ENCODE measurements around the gene PDS5B. TPM values are rescaled to one million over a fixed set of nuclear protein-coding genes. Genes with fewer than 3 reads are reported as not detected.
"Not testable (repeated sequence)": the region's sequence is repeated elsewhere in the genome, so short reads cannot be mapped to it uniquely, and the experiment has no call there.

The PDS5B gene
- total RNA-seq, 1 donor from 2014 or later: 43.1 TPM

GRCh38 chr13:32657309-32657708 is 71.1 kb downstream of the PDS5B start:
- DNase-seq (ENCODE audit: low read depth): no peak

GRCh38 chr13:32659736-32660135 is 73.5 kb downstream of the PDS5B start:
- DNase-seq (ENCODE audit: low read depth): no peak

GRCh38 chr13:32660227-32660626 is 74.0 kb downstream of the PDS5B start:
- DNase-seq (ENCODE audit: low read depth): peak; percentile 59

GRCh38 chr13:32661685-32662084 is 75.4 kb downstream of the PDS5B start:
- DNase-seq (ENCODE audit: low read depth): no peak

- no peak for DNase-seq (ENCODE audit: low read depth)
Observed at GRCh38 chr13:32663660-32664059, 77.4 kb downstream of the PDS5B start.

GRCh38 chr13:32666990-32667571 is 80.8 kb downstream of the PDS5B start:
- no peak for DNase-seq (ENCODE audit: low read depth)

- peak; percentile 74 for DNase-seq (ENCODE audit: low read depth)
Observed at GRCh38 chr13:32669030-32669646, 82.9 kb downstream of the PDS5B start.

GRCh38 chr13:32674503-32674902 is 88.3 kb downstream of the PDS5B start:
- DNase-seq (ENCODE audit: low read depth): no peak

GRCh38 chr13:32676242-32676641 is 90.0 kb downstream of the PDS5B start:
- DNase-seq (ENCODE audit: low read depth): no peak

GRCh38 chr13:32682130-32682529 is 95.9 kb downstream of the PDS5B start:
- no peak for DNase-seq (ENCODE audit: low read depth)

GRCh38 chr13:32682740-32683139 is 96.5 kb downstream of the PDS5B start:
- no peak for DNase-seq (ENCODE audit: low read depth)

GRCh38 chr13:32687275-32687674 is 101.0 kb downstream of the PDS5B start:
- DNase-seq (ENCODE audit: low read depth): no peak

GRCh38 chr13:32695602-32696250 is 109.5 kb downstream of the PDS5B start:
- DNase-seq (ENCODE audit: low read depth): no peak

- no peak for DNase-seq (ENCODE audit: low read depth)
Observed at GRCh38 chr13:32707471-32707870, 121.2 kb downstream of the PDS5B start.

- no peak for DNase-seq (ENCODE audit: low read depth)
Observed at GRCh38 chr13:32713397-32713796, 127.1 kb downstream of the PDS5B start.

GRCh38 chr13:32716201-32716600 is 129.9 kb downstream of the PDS5B start:
- DNase-seq (ENCODE audit: low read depth): not testable (repeated sequence)

GRCh38 chr13:32720026-32720425 is 133.8 kb downstream of the PDS5B start:
- DNase-seq (ENCODE audit: low read depth): no peak

GRCh38 chr13:32721131-32722034 is 135.1 kb downstream of the PDS5B start:
- not testable (repeated sequence) for DNase-seq (ENCODE audit: low read depth)

- no peak for DNase-seq (ENCODE audit: low read depth)
Observed at GRCh38 chr13:32722340-32722739, 136.1 kb downstream of the PDS5B start.

- DNase-seq (ENCODE audit: low read depth): no peak
Observed at GRCh38 chr13:32723987-32724386, 137.7 kb downstream of the PDS5B start.

- DNase-seq (ENCODE audit: low read depth): no peak
Observed at GRCh38 chr13:32726374-32727037, 140.3 kb downstream of the PDS5B start.

- DNase-seq (ENCODE audit: low read depth): no peak
Observed at GRCh38 chr13:32728327-32728726, 142.1 kb downstream of the PDS5B start.

All from renal cortical epithelial cell (primary cell).